ENCODE data around the gene MDGA2.

MDGA2 gene

GRCh38 chr14:47539031-47539461, 136.4 kb downstream of the MDGA2 start:
- Histone ChIP-seq H3K4me1 (ENCODE audit: control insufficient read depth, insufficient read depth, low read length) (peaks cover 4% of the 10 kb centered on the region), H3K9ac (ENCODE audit: low read length) (no peak overlapping the region)
- DNase-seq (ENCODE audit: low read depth): peak; percentile 1

GRCh38 chr14:47536341-47536740, 139.1 kb downstream of the MDGA2 start:
- no peak overlapping the region for H3K4me3 ChIP-seq (ENCODE audit: low read length)
- no peak for DNase-seq (ENCODE audit: low read depth)
- H3K36me3 ChIP-seq (ENCODE audit: control insufficient read depth, insufficient read depth, low read length, severe bottlenecking): no peaks in the 10 kb centered on the region
- no peak overlapping the region for H3K9ac ChIP-seq (ENCODE audit: low read length)
- no peaks in the 10 kb centered on the region for H3K9me3 ChIP-seq (ENCODE audit: control insufficient read depth, low read length)
- H3K27me3 ChIP-seq (replicated peaks; ENCODE audit: control insufficient read depth, insufficient read depth, low read length): no peaks in the 10 kb centered on the region
- H3K4me1 ChIP-seq (ENCODE audit: control insufficient read depth, insufficient read depth, low read length): peaks cover 4% of the 10 kb centered on the region

More at GRCh38 chr14:47539031-47539461, 136.4 kb downstream of the MDGA2 start:
- Histone ChIP-seq H3K36me3 (ENCODE audit: control insufficient read depth, insufficient read depth, low read length, severe bottlenecking) (no peaks in the 10 kb centered on the region), H3K4me3 (ENCODE audit: low read length) (no peak overlapping the region), H3K27me3 (replicated peaks; ENCODE audit: control insufficient read depth, insufficient read depth, low read length) (no peaks in the 10 kb centered on the region), H3K9me3 (ENCODE audit: control insufficient read depth, low read length) (no peaks in the 10 kb centered on the region)

GRCh38 chr14:47526591-47527244, 148.7 kb downstream of the MDGA2 start:
- Histone ChIP-seq H3K4me1 (ENCODE audit: control insufficient read depth, insufficient read depth, low read length) (no peaks in the 10 kb centered on the region), H3K36me3 (ENCODE audit: control insufficient read depth, insufficient read depth, low read length, severe bottlenecking) (no peaks in the 10 kb centered on the region), H3K9me3 (ENCODE audit: control insufficient read depth, low read length) (peaks cover 2% of the 10 kb centered on the region), H3K4me3 (ENCODE audit: low read length) (no peak overlapping the region), H3K27me3 (replicated peaks; ENCODE audit: control insufficient read depth, insufficient read depth, low read length) (no peaks in the 10 kb centered on the region), H3K9ac (ENCODE audit: low read length) (no peak overlapping the region)
- DNase-seq (ENCODE audit: low read depth): no peak

GRCh38 chr14:47524524-47524923, 150.9 kb downstream of the MDGA2 start:
- Histone ChIP-seq H3K27me3 (replicated peaks; ENCODE audit: control insufficient read depth, insufficient read depth, low read length) (no peaks in the 10 kb centered on the region), H3K9me3 (ENCODE audit: control insufficient read depth, low read length) (no peaks in the 10 kb centered on the region), H3K36me3 (ENCODE audit: control insufficient read depth, insufficient read depth, low read length, severe bottlenecking) (no peaks in the 10 kb centered on the region), H3K9ac (ENCODE audit: low read length) (no peak overlapping the region), H3K4me3 (ENCODE audit: low read length) (no peak overlapping the region), H3K4me1 (ENCODE audit: control insufficient read depth, insufficient read depth, low read length) (no peaks in the 10 kb centered on the region)
- no peak for DNase-seq (ENCODE audit: low read depth)

- no peaks in the 10 kb centered on the region for H3K4me1 ChIP-seq (ENCODE audit: control insufficient read depth, insufficient read depth, low read length)
- H3K36me3 ChIP-seq (ENCODE audit: control insufficient read depth, insufficient read depth, low read length, severe bottlenecking): no peaks in the 10 kb centered on the region
- no peak overlapping the region for H3K4me3 ChIP-seq (ENCODE audit: low read length)
- no peak for DNase-seq (ENCODE audit: low read depth)
- no peaks in the 10 kb centered on the region for H3K9me3 ChIP-seq (ENCODE audit: control insufficient read depth, low read length)
- no peak overlapping the region for H3K9ac ChIP-seq (ENCODE audit: low read length)
- H3K27me3 ChIP-seq (replicated peaks; ENCODE audit: control insufficient read depth, insufficient read depth, low read length): no peaks in the 10 kb centered on the region
Measured at GRCh38 chr14:47520382-47520781, 155.0 kb downstream of the MDGA2 start.

GRCh38 chr14:47511829-47512228, 163.6 kb downstream of the MDGA2 start:
- no peak for DNase-seq (ENCODE audit: low read depth)
- Histone ChIP-seq H3K4me3 (ENCODE audit: low read length) (no peak overlapping the region), H3K36me3 (ENCODE audit: control insufficient read depth, insufficient read depth, low read length, severe bottlenecking) (no peaks in the 10 kb centered on the region), H3K9ac (ENCODE audit: low read length) (no peak overlapping the region), H3K4me1 (ENCODE audit: control insufficient read depth, insufficient read depth, low read length) (no peaks in the 10 kb centered on the region), H3K27me3 (replicated peaks; ENCODE audit: control insufficient read depth, insufficient read depth, low read length) (no peaks in the 10 kb centered on the region), H3K9me3 (ENCODE audit: control insufficient read depth, low read length) (no peaks in the 10 kb centered on the region)

- no peaks in the 10 kb centered on the region for H3K9me3 ChIP-seq (ENCODE audit: control insufficient read depth, low read length)
- H3K4me1 ChIP-seq (ENCODE audit: control insufficient read depth, insufficient read depth, low read length): no peaks in the 10 kb centered on the region
- H3K9ac ChIP-seq (ENCODE audit: low read length): no peak overlapping the region
- no peak for DNase-seq (ENCODE audit: low read depth)
- H3K27me3 ChIP-seq (replicated peaks; ENCODE audit: control insufficient read depth, insufficient read depth, low read length): no peaks in the 10 kb centered on the region
- H3K4me3 ChIP-seq (ENCODE audit: low read length): no peak overlapping the region
- no peaks in the 10 kb centered on the region for H3K36me3 ChIP-seq (ENCODE audit: control insufficient read depth, insufficient read depth, low read length, severe bottlenecking)
Measured at GRCh38 chr14:47509957-47510356, 165.4 kb downstream of the MDGA2 start.

GRCh38 chr14:47507861-47508260, 167.5 kb downstream of the MDGA2 start:
- Histone ChIP-seq H3K36me3 (ENCODE audit: control insufficient read depth, insufficient read depth, low read length, severe bottlenecking) (no peaks in the 10 kb centered on the region), H3K9me3 (ENCODE audit: control insufficient read depth, low read length) (no peaks in the 10 kb centered on the region), H3K4me1 (ENCODE audit: control insufficient read depth, insufficient read depth, low read length) (no peaks in the 10 kb centered on the region), H3K27me3 (replicated peaks; ENCODE audit: control insufficient read depth, insufficient read depth, low read length) (no peaks in the 10 kb centered on the region), H3K4me3 (ENCODE audit: low read length) (no peak overlapping the region), H3K9ac (ENCODE audit: low read length) (no peak overlapping the region)
- DNase-seq (ENCODE audit: low read depth): no peak

GRCh38 chr14:47500369-47500768, 175.0 kb downstream of the MDGA2 start:
- no peak for DNase-seq (ENCODE audit: low read depth)

GRCh38 chr14:47490766-47491165, 184.6 kb downstream of the MDGA2 start:
- Histone ChIP-seq H3K27me3 (replicated peaks; ENCODE audit: control insufficient read depth, insufficient read depth, low read length) (no peaks in the 10 kb centered on the region), H3K4me1 (ENCODE audit: control insufficient read depth, insufficient read depth, low read length) (no peaks in the 10 kb centered on the region), H3K36me3 (ENCODE audit: control insufficient read depth, insufficient read depth, low read length, severe bottlenecking) (no peaks in the 10 kb centered on the region), H3K9me3 (ENCODE audit: control insufficient read depth, low read length) (no peaks in the 10 kb centered on the region), H3K9ac (ENCODE audit: low read length) (no peak overlapping the region), H3K4me3 (ENCODE audit: low read length) (no peak overlapping the region)
- no peak for DNase-seq (ENCODE audit: low read depth)

More at GRCh38 chr14:47500369-47500768, 175.0 kb downstream of the MDGA2 start:
- no peaks in the 10 kb centered on the region for H3K27me3 ChIP-seq (replicated peaks; ENCODE audit: control insufficient read depth, insufficient read depth, low read length)
- H3K4me1 ChIP-seq (ENCODE audit: control insufficient read depth, insufficient read depth, low read length): no peaks in the 10 kb centered on the region
- H3K9ac ChIP-seq (ENCODE audit: low read length): no peak overlapping the region
- H3K36me3 ChIP-seq (ENCODE audit: control insufficient read depth, insufficient read depth, low read length, severe bottlenecking): no peaks in the 10 kb centered on the region
- H3K9me3 ChIP-seq (ENCODE audit: control insufficient read depth, low read length): no peaks in the 10 kb centered on the region
- no peak overlapping the region for H3K4me3 ChIP-seq (ENCODE audit: low read length)

- DNase-seq (ENCODE audit: low read depth): no peak
- Histone ChIP-seq H3K4me1 (ENCODE audit: control insufficient read depth, insufficient read depth, low read length) (no peaks in the 10 kb centered on the region), H3K27me3 (replicated peaks; ENCODE audit: control insufficient read depth, insufficient read depth, low read length) (no peaks in the 10 kb centered on the region), H3K36me3 (ENCODE audit: control insufficient read depth, insufficient read depth, low read length, severe bottlenecking) (no peaks in the 10 kb centered on the region), H3K4me3 (ENCODE audit: low read length) (no peak overlapping the region), H3K9me3 (ENCODE audit: control insufficient read depth, low read length) (no peaks in the 10 kb centered on the region), H3K9ac (ENCODE audit: low read length) (no peak overlapping the region)
Measured at GRCh38 chr14:47490353-47490752, 185.1 kb downstream of the MDGA2 start.

- no peaks in the 10 kb centered on the region for H3K27me3 ChIP-seq (replicated peaks; ENCODE audit: control insufficient read depth, insufficient read depth, low read length)
- H3K4me3 ChIP-seq (ENCODE audit: low read length): no peak overlapping the region
- no peaks in the 10 kb centered on the region for H3K36me3 ChIP-seq (ENCODE audit: control insufficient read depth, insufficient read depth, low read length, severe bottlenecking)
- H3K9ac ChIP-seq (ENCODE audit: low read length): no peak overlapping the region
- H3K9me3 ChIP-seq (ENCODE audit: control insufficient read depth, low read length): no peaks in the 10 kb centered on the region
- no peak for DNase-seq (ENCODE audit: low read depth)
- H3K4me1 ChIP-seq (ENCODE audit: control insufficient read depth, insufficient read depth, low read length): no peaks in the 10 kb centered on the region
Measured at GRCh38 chr14:47485421-47485820, 190.0 kb downstream of the MDGA2 start.
